GM21717 (cell line): ENCODE results near the gene UBL7.
"Not testable (repeated sequence)": the region's sequence is repeated elsewhere in the genome, so short reads cannot be mapped to it uniquely, and the experiment has no call there.

Experiments used
- ATAC-seq: cut with Tn5 transposase; IDR thresholded peaks from one replicate; pipeline ENCODE4 v1.9.1; 2021; ENCODE audit warnings: mild to moderate bottlenecking, moderate library complexity; ENCODE audit not compliant: unreplicated experiment

Gene UBL7

DNA sequence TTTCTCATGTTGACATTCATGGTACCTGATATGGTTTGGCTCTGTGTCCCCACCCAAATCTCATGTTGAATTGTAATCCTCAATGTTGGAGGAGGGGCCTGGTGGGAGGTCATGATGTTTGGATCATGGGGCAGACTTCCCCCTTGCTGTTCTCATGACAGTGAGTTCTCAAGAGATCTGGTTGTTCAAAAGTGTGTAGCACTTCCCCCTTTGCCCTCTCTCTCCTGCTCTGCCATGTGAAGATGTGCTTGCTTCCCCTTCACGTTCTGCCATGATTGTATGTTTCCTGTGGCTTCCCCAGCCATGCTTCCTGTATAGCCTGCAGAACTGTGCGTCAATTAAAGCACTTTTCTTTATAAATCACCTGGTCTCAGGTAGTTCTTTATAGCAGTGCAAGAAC lies 3.3 kb upstream of the UBL7 start:
- ATAC-seq, result no peak

DNA sequence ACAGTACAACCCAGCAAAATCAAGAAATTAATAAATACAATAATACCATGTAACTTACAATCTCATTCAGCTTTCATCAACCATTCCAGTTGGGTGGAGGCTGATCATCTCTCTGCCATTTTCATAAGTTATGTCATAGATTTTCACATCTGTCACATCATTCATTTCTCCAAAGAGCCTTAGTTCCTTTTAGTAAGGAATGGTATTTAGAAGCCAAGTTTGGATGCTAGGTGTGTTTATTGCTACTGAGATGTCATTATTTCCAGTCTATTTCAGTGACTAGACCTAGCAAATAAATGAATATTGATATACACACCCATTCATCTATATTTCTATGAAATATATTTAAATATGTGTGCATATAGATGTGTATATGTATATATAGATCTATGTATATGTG lies 2.7 kb upstream of the UBL7 start:
- no peak for ATAC-seq

DNA sequence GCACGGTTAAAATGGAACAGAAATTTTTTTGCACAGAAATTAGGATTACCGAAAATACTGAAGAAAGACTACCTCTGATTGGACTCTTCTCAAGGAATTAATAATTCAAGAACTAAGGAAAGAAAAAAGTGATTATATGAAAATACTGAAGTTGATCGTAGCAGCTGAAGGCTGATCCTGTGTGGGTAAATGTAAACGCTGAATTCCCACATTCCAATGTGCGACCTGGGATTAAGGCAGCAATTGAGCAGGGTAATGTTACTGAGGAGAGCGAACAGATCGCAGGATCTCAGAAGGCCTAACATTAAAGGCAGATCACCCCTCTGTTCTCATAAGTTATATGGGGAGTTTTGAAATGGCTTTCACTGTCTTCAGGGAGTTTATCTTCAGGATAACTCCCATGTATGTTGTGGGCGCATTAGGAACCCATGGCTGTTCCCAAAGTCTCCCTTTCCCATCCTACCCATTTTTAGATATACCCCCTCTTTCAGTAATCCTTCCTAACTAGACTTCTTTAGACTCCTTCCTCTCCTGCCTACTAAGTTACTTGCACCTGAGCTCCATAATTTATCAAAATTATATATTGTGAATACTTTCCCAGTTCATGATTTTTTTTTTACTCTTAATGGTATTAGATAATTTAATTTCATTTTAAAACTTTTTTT lies 1.0 kb upstream of the UBL7 start:
- no peak for ATAC-seq

DNA sequence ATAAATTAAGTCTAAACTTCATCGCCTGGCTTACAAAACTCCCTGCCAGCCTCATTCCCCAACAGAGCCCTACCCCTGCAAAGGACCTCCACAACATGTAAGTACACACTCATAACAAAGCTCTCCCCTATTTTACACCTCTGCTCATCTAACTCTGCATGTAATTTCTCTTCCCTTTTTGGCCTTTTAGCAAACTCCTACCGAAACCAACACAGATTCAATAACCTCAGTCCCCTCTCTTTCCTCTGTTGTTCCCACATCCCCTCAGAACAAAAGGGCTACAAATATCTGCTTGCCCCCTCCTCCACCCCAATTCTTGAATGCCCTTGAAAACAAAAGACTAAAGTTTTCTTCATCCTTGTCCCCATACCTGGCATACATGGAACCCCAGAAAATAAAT lies 662 bp downstream of the UBL7 start:
- no peak for ATAC-seq

DNA sequence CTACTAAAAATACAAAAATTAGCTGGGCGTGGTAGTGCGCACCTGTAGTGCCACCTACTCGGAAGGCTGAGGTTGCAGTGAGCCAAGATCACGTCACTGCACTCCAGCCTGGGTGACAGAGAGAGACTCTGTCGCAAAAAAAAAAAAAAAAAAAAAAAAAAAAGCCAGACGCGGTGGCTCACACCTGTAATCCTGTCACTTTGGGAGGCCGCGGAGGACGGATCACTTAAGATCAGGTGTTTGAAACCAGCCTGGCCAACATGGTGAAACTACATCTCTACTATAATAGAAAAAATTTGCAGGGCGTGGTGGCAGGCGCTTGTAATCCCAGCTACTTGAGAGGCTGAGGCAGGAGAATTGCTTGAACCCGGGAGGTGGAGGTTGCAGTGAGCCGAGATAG lies 1.2 kb downstream of the UBL7 start:
- not testable (repeated sequence) for ATAC-seq

DNA sequence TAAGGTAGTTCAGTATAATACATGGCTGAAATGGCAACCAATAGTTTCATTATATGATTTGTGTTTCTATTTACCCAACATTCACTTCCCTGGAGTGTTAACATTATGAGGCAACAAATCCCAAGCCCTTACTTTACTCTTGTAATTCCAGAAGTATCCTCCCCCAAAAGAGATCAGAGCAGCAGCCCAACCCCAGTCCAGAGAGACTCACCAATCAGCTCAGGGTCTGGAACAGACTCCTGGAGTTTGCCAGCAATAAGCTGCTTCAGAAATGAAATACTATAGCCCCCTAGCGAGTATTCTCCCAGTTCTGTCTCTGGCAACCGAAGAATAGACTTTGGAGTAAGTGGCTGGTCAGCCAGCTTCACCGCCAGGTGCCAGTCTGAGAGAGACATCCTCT lies 2.5 kb downstream of the UBL7 start:
- no peak for ATAC-seq

DNA sequence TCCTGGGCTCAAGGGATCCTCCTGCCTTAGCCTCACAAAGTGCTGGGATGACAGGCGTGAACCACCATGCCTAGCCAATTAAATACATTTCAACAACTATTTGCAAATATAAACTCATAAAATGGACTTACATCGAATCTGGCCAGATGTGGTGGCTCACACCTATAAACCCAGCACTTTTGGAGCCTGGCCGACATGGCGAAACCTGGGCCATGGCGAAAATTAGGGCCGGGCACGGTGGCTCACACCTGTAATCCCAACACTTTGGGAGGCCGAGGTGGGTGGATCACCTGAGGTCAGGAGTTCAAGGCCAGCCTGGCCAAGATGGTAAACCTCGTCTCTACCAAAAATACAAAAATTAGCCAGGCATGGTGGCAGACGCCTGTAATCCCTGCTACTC lies 3.9 kb downstream of the UBL7 start:
- not testable (repeated sequence) for ATAC-seq

DNA sequence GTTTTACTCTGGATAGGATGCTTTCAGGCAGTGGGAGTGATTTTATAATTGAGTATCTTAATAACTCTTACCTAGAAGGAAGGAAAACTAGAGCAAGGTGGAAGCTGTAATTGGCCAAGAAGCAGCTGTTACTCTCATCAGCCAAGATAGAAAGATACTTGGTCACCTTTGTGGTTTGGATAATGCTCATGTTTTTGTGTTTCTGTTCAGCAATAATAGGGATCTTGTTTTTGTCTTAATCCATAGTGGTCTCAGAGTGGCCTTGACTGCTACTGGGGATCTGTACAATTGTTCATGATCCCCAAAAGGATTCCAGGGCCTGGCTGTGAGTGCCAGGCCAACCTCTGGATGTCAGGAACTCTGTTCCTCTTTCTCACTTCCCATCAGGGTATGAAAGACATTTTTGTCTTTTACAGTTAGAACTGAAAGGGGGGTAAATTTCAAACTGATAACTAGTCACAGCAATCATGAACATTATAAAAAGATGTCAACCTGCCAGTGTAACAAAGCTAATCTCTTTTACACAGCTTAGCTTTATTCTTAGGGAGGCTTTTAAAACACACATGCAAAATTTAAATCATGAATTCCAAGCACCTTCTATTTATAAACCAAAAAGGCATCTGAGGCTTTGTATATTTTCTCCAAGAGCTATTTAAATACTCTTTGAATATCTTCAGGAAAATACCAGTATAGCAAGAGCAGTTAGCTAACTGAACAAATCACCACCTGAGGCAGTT lies 6.0 kb downstream of the UBL7 start:
- ATAC-seq, result no peak

DNA sequence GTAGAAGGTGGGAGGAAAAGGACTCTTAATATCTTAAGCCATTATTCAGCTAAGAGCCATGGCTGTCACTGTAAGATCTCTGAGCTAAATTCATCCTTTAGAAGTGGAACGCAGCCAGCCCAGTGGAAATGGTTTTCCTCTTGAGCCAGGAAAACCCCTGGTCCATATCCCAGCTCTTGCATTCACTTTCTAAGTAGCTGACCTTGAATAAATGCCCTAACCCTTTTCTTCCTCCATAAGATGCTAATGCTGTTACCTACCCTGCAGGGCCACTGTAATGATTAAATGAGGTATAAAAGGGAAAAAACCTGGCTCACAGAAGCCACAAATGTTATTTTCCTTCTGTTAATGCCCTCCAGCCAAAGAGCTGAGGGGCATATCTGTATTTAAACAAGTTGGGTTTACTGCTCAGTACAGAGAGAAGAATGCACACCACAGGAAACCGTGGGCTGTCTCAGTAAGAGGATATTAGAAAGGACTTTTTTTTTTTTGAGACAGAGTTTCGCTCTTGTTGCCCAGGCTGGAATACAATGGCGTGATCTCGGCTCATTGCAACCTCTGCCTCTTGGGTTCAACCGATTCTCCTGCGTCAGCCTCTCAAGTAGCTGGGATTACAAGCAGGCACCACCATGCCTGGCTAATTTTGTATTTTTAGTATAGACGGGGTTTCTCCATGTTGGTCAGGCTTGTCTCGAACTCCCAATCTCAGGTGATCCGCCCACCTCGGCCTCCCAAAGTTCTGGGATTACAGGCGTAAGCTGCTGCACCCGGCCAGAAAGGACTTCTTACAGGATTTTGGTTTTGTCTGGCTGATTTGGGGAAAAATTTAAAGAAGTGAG lies 6.8 kb downstream of the UBL7 start:
- no peak for ATAC-seq

DNA sequence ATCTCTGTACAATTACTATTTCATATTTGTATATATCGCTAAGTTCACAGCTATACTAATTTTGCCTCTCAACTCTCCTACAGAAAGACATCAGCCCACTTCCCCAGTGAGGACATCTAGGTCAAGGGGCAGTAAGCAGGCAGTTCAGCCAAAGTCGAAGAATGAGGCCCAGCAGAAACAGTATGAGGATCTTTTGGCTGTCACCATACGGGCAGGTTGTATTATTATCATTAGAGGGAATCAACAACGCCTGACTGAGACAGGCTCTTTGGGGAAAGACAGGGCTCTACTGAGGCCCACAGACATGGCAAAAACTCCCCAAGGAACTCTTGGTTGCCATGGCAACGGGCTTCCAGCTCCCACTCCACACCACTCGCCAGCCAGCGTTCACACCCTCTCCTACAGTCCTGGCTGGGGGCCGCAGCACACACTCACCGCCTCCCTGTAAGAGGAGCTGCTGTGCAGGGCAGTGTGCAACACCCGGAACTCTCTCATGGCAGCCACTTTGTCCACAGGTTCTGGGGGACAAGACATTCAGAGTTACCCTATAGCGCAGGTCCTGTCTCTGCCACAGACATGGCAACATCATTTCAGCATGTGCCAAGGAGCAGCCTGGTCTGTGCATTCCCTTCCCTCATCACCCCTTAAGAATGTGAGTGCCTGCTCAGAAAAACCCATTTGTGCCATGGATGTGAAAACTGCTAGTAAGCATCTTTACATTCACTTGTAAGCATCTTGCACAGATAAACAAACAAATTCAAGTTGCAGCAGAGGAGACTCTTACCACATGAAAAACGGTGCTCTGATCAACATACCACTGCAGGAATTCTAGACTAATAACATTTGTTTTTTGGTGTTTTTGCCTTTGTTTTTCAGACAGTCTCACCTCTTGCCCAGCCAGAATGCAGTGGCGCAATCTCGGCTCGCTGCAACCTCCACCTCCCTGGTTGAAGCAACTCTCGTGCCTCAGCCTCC lies 8.8 kb downstream of the UBL7 start:
- ATAC-seq, result no peak

DNA sequence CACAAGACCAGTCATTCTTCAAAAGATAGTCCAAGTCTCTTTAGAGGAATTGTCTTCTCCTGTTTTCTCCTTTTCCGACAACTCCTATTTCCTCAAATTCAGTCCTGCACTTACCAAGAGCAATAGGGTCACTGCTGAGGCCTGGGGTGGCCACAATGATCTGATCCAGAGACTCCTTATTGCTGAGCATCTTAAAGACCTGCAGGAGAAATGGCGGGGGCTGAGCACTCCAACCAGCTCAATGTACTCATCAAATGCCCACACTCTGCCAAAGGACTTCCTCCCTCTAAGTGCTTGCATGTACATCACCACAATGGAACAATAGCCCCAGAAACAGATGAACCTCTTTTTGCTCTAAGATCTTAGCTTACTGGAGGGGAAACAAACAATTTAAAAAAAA lies 9.6 kb downstream of the UBL7 start:
- no peak for ATAC-seq

DNA sequence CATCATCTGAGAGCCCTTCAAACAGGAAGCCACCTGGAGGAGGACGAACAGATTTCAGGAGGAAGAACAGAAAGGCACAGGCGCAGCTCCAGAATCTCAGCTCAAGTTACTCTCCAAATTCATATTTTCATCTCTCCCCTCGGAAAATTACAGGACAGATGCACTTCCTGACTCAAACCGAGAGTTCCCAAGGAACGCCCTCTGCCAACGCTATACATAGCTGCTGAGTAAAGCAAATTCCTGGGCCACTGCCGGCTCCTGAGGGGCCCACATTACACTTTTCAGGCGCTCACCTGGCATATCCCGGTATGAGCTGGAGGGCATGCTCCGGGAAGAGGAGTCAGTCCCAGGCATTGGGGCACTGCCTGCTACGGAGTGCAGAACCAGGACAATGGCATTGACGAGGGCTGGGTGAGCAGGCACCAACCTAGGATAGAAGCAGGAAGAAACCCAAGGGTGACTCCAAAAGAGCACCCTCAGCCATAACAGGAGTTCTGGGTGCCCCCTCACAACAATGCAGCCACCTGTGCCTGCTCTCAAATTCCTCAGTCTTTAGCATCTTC lies 11.2 kb downstream of the UBL7 start:
- no peak for ATAC-seq

DNA sequence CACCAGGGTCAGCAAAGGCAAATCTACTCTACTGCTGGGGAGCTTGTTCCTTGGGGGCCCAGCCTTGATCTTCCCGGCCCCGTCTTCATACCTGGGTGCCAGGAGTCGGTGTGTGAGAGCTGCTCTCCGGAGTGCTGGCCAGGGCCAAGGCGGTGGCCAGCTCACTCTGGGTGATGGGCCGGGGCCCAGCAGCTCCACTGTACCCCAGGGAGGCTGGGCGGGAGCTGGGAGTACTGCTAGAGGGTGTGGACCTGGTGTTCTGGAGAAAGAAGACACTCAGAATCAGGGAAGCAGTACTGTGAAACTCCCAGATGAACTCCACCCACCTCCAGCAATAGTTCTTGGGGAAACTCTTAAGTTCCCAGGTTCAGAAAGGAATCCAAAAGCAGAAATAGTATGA lies 11.9 kb downstream of the UBL7 start:
- no peak for ATAC-seq

DNA sequence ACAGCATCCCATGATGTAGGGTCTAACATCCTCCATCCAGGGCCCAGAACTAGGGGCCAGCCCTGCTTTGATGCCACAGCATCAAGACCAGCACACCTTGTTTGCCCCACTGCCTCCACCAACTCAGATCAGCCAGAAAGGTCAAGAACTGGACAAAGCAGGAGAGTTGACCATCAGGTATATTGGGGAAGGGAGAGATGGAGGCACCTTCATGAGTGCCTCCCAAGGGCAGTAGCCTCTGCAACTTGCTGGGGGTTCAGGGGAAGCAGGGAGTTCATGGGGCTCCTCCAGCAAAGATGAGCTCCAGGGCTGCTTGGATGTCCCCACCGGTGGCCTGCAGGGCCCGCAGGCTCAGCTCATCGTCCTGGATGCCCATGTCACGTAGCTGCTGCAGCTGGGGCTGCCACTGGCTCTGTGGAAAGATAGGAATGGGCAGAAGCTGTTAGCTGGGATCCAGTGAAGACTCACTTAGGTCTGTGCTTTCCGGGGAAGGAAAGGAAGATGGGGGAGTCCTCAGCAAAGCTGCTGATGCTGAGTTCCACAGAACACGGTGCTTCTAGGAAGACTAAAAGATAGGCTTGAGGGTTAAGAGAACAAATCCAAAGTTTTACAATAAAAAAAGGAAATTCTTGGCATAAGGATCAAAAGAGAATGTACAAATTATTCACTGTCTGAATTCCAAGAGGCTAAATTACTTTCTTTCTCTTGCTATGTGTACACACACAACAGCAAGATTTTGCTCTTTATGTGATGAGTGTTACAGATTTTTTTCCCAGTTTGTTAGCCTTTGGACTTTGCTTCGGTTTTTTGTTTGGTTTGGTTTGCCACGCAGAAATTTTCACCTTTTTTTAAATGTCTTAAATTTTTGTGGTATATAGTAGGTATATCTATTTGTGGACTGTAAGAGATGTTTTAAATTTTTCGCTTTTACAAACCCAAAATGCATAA lies 14.9 kb downstream of the UBL7 start:
- no peak for ATAC-seq

DNA sequence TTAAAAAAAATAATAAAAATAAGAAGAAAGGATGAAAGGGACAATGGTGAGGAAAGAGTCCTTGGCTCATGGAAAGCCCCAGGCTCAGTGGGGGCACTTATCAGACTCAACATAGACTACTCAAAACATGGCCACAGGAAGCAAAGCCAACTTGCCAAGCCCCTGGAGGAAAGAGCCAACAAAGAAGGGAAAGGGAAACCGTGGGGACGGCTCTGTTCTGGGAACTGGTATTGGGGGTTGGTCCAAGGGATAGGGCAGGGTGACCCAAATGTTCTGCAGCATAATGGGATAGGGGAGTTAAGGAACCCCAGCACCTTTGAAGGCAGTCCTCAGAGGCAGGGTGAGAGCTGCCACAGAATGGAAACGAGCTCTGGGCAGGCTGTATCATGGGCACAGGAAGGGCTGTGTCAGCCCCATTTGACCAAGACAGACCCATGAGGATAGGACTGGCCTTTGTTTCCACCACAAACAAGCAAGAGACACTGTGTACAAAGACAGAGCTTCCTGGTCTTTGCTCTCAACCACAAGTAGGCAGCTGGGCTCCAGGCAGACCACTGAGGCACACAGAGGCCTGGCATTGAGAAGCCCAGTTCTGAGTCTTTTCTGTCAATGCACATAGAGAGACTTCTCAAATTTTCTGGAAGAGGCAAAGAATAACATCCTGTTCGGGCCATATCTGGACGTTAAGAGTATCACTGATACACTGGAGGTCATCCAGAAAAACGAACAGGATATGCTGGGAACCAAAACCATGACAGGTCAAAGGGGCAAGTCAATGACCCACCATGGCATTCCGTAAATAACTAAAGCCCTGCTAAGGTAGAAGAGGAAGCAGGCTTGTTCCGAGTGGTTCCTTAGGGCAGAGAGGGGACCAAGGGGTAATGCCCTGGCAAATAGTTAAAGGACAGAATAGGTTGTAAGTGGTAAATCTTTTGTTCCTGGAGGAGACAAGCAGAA lies 16.6 kb downstream of the UBL7 start:
- ATAC-seq, result no peak

DNA sequence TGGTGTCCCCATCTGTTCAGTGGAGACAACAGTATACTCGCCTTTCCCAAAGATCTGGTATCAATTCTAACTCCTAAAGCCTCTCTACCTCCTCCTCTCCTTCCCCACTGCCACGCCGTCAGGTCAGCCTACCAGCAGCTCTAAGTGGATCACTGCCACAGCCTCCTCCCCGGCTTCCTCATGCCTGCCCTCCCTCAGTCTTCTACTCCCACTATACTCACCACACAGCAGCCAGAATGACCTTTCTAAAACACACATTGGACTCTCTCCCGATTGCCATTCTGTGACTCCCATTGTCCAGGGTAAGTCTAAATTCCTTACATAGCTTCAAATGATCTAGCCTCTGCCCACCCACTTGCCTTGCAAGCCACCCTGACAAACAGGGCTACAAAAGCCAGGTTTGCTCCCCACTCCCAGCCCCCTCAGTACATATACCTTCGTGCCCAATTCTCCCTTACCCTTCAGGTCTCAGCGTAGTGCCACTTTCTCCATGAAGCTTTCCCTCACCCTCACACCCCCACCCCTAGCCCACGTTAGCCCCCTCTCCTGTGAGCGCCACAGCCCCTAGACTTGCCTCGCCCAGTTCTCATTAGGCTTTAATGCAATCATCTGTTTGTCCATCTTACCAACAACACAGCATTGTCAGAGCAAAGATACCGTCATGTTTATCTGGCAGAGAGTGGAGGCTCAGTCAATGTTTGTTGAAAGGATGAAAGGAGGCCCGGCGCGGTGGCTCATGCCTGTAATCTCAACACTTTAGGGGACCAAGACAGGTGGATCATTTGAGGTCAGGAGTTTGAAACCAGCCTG lies 17.7 kb downstream of the UBL7 start:
- ATAC-seq, result no peak

DNA sequence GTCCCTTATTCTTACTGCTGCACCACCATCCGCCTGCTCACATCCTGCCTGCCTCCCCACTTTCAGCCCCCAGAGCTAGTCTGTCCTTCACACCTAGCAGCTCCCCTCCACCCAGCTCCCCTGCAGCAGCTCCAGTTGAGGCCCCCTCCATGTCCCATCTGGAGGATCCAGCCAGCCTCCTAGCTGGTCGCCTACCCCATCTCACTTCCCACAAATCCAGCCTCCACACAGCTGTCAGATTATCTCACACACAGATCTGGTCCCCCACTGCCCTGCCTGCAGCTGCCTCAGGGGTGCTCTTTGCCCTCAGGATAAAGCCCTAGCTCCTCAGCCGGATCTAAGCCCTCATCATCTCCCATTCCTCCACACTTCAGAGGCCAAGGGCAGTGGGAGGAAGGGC lies 18.4 kb downstream of the UBL7 start:
- no peak for ATAC-seq
